HG03039 (cell line): ENCODE data around the gene CHAC1.
"Not testable (repeated sequence)": the region's sequence is repeated elsewhere in the genome, so short reads cannot be mapped to it uniquely, and the experiment has no call there.

ENCODE experiments used
- ATAC-seq: cut with Tn5 transposase; IDR thresholded peaks from one replicate; pipeline ENCODE4 v1.9.1; 2021; ENCODE audit warnings: mild to moderate bottlenecking, moderate library complexity; ENCODE audit not compliant: unreplicated experiment

The CHAC1 gene

DNA sequence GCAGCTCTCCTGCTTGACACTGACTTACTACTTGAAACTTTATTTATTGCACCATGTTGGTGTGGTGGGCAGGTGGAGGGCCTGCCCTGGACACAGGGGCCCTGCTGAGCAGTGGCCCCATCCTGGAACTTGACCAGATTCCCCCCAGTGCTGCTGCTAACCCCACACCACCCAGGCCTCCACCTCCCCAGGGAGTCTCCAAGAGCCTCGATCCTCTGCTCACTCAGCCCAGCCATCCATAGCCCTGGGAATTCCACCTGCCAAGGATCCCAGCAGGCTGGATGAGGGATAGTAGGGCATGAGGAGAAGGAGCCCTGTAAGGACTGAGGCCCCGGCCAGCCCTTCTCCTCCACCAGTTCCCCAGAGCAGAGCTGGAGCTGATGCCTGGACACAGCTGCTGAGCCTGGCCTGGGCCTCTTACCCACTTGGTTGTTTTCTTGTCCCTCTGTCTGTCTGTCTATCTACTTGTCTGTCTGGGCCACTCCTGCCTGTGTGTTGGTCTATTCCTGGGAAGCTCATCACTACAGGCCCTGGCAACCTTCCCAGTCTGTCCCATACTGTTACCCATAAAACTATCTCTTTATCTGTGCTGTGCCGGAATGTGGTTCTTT lies 2.8 kb downstream of the CHAC1 start:
- no peak for ATAC-seq

DNA sequence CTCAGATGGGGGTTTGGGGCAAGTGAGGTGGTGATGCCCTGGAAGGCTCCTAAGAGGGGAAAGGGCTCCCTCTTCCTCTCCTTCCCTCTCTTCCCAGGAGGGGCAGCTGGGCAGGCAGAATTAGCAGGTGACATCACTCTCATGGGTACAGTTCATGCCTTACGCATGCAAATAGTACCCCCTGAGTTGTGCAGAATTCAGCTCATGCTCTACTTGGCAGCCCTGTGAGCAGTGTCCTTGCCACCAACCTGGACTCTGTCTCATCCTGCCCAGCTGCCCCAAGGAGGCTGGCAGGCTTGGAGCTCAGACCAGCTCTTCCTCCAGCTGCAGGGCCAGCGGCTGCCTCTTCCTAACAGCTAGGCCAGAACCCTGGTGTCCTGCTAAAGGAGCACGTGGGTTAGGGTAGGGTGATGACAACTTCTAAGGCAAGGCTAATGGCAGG lies 3.3 kb downstream of the CHAC1 start:
- no peak for ATAC-seq

DNA sequence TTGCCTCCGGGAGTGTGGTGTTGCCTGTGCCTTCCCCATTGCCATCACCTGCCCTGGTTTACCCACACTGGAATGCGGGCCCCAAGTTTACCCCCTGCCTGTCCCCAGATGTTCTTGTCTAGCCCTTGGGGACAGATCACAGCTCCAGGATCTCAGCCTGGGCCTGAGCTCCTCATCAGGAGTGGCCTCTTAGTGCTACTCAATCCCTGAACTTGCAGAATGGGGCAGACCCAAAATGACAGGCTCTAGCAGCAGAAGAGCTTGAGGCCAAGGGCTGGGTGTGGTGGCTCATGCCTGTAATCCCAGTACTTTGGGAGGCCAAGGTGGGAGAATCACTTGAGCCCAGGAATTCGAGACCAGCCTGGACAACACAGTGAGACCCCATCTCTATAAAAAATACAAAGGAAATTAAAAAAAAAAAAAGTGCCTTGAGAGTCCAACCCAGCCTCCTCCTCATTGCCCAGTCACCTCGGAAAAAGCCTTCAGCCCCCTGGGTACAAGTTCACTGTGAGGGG lies 3.8 kb downstream of the CHAC1 start:
- ATAC-seq, result no peak

DNA sequence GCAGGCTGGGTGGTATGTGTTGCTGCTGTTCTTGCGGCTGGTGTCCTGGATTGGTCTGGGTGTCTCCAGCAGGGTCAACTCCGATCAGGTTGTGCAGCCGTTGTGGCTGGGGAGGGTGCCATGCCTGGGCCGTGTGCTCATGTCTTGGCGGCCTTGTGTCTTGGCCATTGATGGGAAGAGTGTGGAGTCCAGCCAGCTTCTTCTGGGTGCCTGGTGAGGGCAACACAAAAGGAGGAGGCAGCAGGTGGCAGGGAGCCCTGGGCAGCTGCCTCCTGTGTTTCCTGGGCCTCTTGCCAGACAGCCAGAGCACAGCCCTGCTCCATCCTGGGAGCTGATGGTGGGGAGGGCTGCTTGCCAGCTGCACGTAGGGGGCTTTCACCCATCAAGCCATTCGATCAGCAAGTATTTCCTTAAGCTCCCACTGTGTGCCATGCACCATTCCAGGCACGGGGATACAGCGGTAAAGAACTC lies 4.3 kb downstream of the CHAC1 start:
- ATAC-seq, result no peak

DNA sequence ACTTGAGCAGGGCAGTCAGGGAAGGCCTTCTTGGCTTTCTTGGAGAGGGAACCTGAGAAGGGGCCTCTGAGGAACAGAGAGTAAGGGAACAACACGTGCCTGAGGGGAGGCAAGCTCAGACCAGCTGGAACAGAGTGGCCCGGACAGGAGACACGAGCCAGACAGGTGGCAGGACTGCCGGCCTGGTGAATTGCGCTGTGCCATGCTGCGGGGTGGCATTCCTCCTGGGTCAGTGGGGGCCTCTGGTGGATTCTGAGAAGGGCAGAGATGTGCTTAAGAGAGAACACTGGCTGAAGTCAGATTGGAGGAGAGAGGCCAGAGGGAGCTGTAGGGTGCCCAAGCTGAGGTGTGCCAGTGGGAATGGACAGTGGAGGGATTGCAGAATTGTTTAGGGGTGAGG lies 4.9 kb downstream of the CHAC1 start:
- no peak for ATAC-seq

DNA sequence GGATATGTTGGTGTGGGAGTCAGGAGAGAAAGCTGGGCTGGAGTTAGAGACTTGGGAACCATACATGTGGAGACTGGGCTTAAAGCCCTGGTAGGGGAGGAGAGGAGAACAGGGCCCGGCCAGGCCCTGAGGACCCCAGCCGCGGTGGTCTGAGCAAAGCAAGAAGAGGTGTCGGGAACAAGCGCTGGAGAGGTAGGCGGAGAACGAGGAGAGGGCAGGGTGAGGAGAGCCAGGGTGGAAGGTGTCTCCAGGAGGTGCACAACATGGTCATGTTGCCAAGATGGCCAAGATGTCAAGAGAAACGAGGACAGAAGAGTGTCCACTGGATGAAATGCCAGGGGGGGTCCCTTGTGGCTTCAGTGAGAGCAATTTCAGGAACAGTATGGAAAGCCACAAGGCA lies 5.5 kb downstream of the CHAC1 start:
- ATAC-seq, result no peak

DNA sequence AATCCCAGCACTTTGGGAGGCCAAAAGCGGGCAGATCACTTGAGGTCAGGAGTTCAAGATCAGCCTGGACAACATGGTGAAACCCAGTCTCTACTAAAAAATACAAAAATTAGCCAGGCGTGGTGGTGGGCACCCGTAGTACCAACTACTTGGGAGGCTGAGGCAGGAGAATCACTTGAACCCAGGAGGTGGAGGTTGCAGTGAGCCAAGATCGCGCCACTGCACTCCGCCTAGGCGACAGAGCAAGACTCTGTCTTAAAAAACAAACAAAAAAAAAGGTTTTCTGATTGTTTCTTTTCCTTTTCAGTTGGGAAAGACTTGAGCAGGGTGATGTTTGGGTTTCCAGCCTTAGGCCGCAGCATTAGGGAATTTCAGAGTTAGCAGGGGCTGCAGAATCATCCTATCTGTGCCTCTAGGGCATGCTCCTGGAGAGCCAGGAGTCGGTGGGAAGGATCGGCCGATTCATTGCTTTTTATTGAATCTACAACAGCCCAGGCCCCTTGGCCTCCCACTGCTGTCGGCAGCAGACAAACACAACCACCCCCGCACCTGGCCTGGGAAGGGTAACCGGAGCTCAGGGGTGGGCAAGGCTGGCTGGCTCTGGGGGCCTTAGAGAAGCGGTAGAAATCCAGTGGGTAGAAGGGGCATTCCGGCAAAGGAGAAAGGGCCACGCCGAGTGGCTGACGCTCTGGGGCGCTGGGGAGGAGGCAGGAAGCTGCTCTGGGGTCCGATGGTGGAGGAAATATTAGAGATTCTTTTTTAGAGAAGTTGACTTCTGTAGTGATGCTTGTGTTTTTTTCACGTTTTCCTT lies 6.3 kb downstream of the CHAC1 start:
- ATAC-seq, result no peak

DNA sequence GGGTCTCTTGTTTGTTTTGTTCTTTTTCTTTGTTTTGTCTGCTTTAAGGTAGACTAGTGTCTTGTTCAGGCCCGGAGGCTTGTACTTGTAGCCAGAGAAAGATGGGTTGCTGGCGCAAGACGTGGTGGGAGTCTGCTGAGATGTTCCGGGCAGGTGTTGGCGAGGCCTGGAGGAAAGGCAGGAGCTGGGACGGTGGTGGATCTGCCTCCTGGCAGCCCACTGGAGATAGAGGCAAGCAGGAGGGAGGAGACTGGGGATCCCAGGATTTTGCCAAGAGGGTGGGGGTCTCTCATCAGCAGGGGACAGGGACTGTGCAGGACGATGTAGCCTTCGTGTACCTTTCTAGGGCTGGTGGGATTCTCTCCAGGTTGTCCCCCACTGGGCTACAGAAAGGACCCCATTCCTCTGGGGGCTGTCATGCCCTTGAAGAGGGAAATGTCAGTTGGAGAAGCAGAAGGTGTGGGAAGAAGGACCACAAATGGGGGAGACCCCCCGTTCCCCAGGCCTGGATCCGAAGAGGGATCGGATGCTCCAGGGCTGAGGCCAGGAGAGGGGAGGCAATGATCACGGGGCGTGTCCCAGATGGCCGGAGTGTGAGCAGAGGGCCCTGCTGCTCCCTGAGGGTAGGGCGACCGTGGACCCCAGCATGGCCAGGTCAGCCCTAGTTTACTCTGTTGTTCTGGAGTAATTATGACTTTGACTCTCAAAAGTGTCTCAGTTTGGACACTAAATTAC lies 7.0 kb downstream of the CHAC1 start:
- ATAC-seq, result no peak

DNA sequence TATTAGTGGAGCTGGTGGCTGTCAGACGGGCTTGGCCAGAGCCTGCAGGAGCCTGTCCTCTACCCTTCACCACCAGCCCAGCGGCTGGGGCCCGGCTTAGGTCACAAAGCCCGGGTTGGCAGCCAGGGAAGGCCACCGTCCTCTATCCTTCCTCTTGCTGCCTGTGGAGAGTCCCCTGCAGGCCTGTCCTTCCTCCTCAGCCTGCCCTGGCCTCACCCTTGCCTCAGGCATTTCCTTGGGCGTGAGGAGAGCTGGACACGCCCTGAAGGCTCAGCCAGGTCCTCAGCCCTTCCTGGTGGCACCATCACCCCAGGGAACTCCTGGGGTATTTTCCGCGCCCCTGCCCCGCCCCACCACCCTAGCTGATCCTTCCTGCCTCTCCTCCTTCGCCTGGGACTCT lies 7.7 kb downstream of the CHAC1 start:
- no peak for ATAC-seq

DNA sequence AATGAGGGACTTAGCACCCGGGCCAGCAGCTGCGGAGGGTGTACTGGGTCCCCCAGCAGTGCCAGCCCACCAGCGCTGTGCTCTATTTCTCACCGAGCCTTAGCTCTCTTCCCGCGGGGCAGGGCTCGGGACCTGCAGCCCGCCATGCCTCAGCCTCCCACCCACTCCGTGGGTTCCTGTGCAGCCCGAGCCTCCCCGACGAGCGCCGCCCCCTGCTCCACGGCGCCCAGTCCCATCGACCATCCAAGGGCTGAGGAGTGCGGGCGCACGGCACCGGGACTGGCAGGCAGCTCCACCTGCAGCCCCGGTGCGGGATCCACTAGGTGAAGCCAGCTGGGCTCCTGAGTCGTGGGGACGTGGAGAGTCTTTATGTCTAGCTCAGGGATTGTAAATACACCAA lies 8.5 kb downstream of the CHAC1 start:
- not testable (repeated sequence) for ATAC-seq

DNA sequence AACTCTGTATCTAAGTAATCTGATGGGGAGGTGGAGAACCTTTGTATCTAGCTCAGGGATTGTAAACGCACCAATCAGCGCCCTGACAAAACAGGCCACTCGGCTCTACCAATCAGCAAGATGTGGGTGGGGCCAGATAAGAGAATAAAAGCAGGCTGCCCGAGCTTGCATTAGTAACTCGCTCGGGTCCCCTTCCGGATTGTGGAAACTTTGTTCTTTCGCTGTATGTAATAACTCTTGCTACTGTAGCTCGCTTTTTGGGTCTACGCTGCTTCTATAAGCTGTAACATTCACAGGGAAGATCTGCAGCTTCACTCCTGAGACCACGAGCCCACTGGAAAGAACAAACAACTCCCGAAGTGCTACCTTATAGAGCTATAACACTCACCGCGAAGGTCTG lies 9.0 kb downstream of the CHAC1 start:
- not testable (repeated sequence) for ATAC-seq

DNA sequence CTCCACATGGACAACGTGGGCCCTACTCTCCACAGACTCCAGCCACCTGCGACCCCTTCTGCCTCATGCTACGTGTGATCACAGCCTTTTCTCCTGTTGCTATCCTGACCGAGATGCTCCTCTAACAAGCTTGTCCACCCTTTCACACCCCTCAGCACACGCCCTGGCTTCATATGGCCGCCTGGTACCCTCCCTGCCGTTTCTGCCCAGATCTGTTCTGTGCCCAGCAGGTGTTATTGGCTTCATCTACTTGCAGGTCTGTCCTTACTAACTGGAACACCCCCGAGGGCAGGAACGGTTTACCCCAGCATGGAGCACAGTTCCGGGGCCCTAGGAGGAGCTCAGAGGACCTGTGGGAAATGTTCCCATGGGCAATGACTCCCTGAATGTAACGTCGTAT lies 9.9 kb downstream of the CHAC1 start:
- ATAC-seq, result no peak

DNA sequence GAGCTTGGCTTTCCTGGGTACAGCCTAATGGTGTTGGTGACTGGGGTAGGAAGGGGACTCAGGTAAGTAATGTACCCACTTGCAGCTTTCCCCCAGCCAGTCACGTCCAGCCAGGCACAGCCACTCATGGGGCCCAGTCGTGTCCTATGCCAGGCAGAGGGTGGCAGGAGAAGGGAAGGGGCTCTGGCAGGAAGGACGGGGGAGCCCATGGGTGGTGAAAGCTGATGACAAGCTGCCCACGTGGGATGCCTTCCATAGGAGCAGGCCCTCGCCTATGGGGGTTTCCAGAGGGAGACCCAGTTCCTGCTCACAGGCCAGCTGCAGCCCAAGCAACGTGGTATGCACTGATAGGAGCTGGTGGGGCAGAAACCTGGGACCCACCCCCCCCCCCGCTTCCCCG lies 10.7 kb downstream of the CHAC1 start:
- ATAC-seq, result no peak

DNA sequence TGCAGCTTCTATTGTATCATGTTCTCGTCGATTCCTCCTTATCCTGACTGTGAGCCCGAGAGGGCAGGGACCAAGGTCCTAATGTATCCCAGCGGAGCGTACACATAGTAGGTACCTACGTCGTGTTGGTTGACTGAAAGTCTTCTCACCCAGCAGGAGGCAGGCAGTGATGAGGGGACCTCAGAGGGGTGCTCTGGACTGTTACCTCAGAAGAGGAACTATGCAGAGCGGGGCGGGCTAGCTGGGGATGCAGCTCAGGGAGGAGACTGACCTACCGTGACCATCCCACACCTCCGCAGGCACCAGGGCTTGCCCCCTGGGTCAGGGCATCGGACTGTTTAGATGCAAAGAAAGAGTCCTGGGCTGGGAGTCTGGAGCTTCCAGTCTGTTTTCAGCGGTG lies 11.4 kb downstream of the CHAC1 start:
- ATAC-seq, result no peak

DNA sequence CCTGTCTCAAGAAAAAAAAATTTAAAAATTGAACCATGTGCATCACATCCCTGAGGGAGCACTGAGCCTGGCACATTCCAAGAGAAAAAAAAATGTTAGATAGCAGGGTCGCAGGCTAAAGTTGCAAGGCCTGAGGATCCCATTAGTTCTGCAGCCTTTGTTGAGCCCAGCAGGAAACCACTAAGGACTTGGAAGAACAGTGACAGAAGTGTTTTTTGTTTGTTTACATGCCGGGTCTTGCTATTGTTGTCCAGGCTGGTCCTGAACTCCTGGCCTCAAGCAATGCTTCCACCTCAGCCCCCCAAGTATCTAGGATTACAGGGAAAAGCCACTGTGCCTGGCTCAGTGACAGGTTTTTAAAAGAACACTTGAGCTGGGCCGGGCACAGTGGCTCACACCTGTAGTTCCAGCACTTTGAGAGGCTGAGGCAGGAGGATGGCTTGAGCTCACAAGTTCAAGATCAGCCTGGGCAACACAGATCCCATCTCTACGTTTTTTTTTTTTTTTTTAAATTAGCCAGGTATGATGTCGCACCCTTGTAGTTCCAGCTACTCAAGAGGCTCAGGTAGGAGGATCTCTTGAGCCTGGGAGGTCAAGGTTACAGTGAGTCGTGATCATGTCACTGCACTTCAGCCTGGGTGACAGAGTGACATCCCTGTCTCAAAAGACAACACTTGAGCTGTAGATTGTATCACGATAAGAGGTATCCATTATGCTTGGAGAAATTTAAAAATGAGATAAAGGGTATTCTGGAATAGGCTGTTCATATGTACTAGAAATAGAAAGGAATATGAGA lies 15.2 kb downstream of the CHAC1 start:
- no peak for ATAC-seq

DNA sequence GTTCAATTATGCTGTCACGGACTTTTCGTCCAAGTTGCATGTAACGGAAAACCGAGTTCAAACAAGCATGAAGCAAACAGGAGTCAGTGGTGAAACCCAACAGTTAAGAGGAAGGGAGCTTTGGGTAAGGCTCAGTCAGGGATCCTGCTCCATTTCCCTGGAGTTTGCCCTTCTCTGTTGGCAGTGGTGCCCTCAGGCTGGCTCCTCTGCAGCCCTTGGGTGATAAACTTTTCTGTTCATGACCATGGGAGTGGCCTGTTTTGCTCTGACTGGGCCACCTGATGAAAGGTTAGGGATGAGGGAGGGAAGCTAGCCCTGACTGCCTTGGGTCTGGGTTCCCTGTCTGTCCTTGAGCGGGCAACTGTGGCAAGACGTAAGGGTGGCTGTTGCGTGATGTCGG lies 16.1 kb downstream of the CHAC1 start:
- ATAC-seq, result no peak

DNA sequence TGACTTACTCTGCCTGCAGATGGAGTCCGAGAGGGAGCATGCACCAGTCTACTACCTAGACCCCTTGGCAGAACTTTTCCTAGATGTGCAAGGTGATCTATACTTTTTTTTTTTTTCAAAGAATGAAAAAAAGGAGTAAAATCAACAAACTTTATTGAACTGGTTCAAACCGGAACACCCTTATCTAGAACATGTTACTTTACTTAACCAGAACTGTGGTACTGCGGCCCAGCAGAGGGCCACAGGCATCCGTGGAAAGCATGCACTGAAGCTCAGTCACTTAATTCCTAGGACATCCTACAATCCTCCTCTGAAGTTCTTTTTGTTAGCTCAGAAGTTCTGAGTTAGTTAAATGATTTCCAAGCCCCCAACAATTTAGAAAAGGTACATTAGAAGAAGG lies 21.6 kb downstream of the CHAC1 start:
- no peak for ATAC-seq

DNA sequence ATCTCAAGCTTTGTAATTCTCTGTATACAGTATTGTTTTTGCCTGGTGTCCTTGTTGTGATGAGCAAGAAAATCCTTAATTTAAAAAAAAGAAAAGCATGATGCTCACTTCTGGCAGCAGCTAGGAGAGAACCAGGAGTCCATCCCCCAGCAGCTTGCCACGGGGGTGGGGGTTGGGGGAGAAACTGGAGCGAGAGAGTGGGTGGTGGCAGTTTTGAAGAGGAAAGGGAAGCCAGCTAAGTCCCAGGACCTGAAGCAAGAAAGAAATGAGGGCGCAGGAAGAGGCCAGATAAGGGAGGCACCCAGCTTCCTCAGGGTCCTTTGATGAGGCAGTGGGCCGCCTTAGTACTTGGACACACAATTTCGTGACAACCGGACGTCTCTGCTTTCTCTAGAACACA lies 23.5 kb downstream of the CHAC1 start:
- ATAC-seq, result no peak

DNA sequence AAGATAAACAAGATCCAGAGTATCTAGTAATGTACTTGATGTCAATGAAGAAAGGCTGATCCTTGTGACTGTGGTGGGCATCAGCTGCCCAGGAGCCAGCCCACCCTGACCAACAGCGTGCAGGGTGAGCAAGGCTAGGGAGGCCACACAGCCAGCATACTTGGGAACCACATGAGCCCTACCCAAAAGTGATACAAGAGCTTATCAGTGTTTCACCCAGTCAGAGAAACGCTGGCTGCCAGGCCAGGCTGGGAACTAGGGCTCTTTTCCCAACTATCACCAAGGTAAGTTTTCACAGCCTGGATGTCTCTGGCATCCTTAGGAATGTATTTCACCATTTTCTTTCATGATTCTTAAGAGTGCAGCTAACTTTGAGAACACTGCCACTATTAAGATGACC lies 24.9 kb downstream of the CHAC1 start:
- no peak for ATAC-seq

DNA sequence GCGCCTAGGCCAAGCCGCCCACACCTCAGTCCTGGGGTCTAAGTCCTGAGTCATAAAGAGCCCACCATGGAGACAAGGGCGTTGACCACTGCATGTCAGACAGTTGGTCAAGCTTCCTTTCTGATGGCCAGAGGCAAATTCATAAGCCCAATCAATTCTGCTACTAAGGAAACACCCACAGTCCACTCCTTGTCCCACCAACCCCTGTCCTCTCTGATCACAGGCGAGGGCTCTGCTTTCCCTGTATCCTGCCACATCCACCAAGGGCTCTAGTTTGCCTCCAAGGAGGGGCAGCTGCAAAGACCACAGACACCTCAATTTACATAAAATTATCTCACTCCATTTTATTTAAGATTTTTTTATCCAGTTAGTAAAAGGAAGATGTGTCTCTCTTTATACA lies 25.3 kb downstream of the CHAC1 start:
- no peak for ATAC-seq

DNA sequence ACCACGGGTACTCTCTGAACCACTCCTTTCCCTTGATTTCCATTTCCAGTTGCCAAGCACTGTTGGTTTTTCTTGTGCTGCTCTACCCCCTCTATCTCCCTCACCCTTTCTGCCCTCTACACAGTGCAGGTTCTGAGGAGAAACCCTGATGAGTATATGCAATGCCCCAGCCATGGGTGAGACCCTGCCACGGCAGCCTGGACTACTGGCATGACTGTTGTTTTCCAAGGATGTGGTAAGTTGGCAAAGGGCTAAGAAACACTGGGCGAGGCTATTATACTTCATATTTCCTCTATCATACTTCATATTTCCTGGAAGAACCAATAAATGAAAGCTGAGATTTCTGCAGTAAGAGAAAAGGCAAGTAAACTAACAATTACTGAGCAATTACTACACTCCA lies 27.9 kb downstream of the CHAC1 start:
- no peak for ATAC-seq
